Measurements from ENCODE around the gene NDUFA7. TPM values are rescaled to one million over a fixed set of nuclear protein-coding genes. Genes with fewer than 3 reads are reported as not detected.

The NDUFA7 gene
- total and polyA plus RNA-seq, 2 donors (not counting 1 experiment from before 2014, with no cell fraction given), result 20.9 to 33.7 TPM

DNA sequence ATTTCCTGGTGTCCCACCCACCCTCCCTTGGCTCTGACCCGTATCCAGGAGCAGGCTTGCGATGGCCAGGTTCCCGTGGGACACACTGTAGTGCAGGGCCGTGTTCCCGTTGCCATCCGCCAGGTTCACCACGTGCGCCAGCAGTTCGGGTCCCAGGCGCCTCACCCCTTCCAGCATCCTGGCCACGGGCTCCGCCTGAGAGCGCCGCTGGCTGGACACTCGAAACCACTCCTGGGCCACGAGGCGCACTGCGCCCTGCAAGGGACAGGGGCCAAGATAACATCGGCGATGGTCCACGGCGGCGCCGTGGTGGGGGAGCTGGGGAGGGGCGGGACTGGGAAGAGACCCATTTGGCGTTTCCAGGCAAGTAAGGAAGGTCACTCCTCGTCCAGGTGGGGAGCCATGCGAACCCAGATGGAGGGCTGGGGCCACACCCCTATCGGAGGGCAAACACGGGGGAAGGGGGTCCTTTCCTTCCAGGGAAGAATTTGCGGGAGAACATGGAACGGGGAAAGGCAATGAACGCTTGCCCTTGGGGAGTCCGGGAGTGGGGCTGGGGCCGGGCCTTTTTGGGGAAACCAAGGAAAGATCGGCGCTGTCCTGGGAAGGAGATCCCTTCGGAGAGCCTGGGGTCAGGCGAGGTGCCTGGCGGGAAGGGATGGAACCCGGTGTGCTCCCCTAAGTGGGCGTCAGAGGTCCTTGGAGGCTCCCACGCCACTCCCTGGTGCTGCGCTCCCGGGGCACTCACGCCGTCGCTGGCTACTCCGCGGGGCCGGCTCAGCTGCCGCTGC is 12.0 kb upstream of the NDUFA7 start:
- Histone ChIP-seq H3K27ac (ENCODE audit: insufficient read depth, low read length) (no peak overlapping the region), H4K20me1 (ENCODE audit: control insufficient read depth, extremely low read depth, insufficient read depth, low read length) (no peaks in the 10 kb centered on the region), H3K36me3 (ENCODE audit: control insufficient read depth, insufficient read depth, low read length) (no peaks in the 10 kb centered on the region), H3K4me2 (ENCODE audit: extremely low read depth, insufficient read depth, low read length) (no peak overlapping the region), H3K9me3 (ENCODE audit: control insufficient read depth, insufficient read depth, low read depth, low read length) (no peaks in the 10 kb centered on the region), H3K79me2 (ENCODE audit: control insufficient read depth, insufficient read depth, low read length) (no peaks in the 10 kb centered on the region), H2AFZ (ENCODE audit: low read length) (no peak overlapping the region), H3K4me1 (ENCODE audit: control insufficient read depth, extremely low read depth, insufficient read depth, low read length) (no peaks in the 10 kb centered on the region), H3K27me3 (ENCODE audit: control insufficient read depth, insufficient read depth, low read length) (peaks cover 21% of the 10 kb centered on the region), H3K4me3 (replicated peaks in 1 of 4; ENCODE audit: control extremely low read depth in 1 of 4, insufficient read depth in 1 of 4, low read depth in 3 of 4, low read length in 4 of 4) (no peak overlapping the region), H3K9ac (ENCODE audit: insufficient read depth, low read length) (no peak overlapping the region)
- TF ChIP-seq EZH2 (IDR thresholded peaks at IDR 0.05; ENCODE audit: low read length, missing control alignments), result no peak
- TF ChIP-seq, protein P1, sequence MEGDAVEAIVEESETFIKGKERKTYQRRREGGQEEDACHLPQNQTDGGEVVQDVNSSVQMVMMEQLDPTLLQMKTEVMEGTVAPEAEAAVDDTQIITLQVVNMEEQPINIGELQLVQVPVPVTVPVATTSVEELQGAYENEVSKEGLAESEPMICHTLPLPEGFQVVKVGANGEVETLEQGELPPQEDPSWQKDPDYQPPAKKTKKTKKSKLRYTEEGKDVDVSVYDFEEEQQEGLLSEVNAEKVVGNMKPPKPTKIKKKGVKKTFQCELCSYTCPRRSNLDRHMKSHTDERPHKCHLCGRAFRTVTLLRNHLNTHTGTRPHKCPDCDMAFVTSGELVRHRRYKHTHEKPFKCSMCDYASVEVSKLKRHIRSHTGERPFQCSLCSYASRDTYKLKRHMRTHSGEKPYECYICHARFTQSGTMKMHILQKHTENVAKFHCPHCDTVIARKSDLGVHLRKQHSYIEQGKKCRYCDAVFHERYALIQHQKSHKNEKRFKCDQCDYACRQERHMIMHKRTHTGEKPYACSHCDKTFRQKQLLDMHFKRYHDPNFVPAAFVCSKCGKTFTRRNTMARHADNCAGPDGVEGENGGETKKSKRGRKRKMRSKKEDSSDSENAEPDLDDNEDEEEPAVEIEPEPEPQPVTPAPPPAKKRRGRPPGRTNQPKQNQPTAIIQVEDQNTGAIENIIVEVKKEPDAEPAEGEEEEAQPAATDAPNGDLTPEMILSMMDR (conservative IDR thresholded peaks at IDR 0.05 in 1 of 2, IDR thresholded peaks at IDR 0.05 in 1 of 2; ENCODE audit: low read depth in 1 of 2, low read length in 2 of 2), result no peak
- DNase-seq (ENCODE audit: low read depth in 2 of 2), result no peak

DNA sequence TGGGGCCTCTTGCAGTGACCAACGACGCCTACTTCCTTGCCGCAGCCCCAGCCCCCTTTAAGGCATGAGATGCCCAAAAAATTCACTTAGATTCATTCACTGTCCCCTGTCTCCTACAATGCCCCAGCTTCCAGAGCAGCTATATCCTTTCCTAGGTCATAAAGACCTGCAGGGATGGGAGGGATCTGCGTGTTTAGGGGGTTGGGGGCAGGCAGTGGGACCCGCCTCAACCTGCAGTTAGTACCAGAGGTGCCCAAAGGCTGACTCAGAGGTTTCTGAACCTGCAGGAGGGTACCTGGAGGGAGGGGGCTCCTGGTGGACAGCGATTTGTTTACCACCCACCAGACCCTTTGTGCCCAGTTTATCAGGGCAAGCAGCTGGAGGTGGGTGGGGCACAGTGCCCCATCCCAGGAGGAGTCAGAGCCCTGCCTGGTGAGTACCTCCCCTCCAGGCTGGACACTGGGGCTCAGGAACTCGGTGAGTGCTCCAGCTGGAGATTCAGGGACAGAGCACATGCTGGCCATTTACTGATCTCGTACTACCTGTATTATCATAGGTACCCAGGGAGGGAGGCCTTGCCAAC is 10.2 kb upstream of the NDUFA7 start:
- no peaks in the 10 kb centered on the region for H4K20me1 ChIP-seq (ENCODE audit: control insufficient read depth, extremely low read depth, insufficient read depth, low read length)
- H3K36me3 ChIP-seq (ENCODE audit: control insufficient read depth, insufficient read depth, low read length), result no peaks in the 10 kb centered on the region
- no peak overlapping the region for H2AFZ ChIP-seq (ENCODE audit: low read length)
- no peak overlapping the region for H3K4me3 ChIP-seq (replicated peaks in 1 of 4; ENCODE audit: control extremely low read depth in 1 of 4, insufficient read depth in 1 of 4, low read depth in 3 of 4, low read length in 4 of 4)
- no peaks in the 10 kb centered on the region for H3K79me2 ChIP-seq (ENCODE audit: control insufficient read depth, insufficient read depth, low read length)
- no peaks in the 10 kb centered on the region for H3K9me3 ChIP-seq (ENCODE audit: control insufficient read depth, insufficient read depth, low read depth, low read length)
- no peak overlapping the region for H3K9ac ChIP-seq (ENCODE audit: insufficient read depth, low read length)
- no peak overlapping the region for H3K27ac ChIP-seq (ENCODE audit: insufficient read depth, low read length)
- no peak for DNase-seq (ENCODE audit: low read depth in 2 of 2)
- no peaks in the 10 kb centered on the region for H3K4me1 ChIP-seq (ENCODE audit: control insufficient read depth, extremely low read depth, insufficient read depth, low read length)
- no peak overlapping the region for H3K4me2 ChIP-seq (ENCODE audit: extremely low read depth, insufficient read depth, low read length)
- H3K27me3 ChIP-seq (ENCODE audit: control insufficient read depth, insufficient read depth, low read length), result peaks cover 21% of the 10 kb centered on the region
- TF ChIP-seq EZH2 (IDR thresholded peaks at IDR 0.05; ENCODE audit: low read length, missing control alignments), result no peak
- TF ChIP-seq, protein P1 (conservative IDR thresholded peaks at IDR 0.05 in 1 of 2, IDR thresholded peaks at IDR 0.05 in 1 of 2; ENCODE audit: low read depth in 1 of 2, low read length in 2 of 2), result no peak

- H4K20me1 ChIP-seq (ENCODE audit: control insufficient read depth, extremely low read depth, insufficient read depth, low read length), result no peaks in the 10 kb centered on the region
- H3K9me3 ChIP-seq (ENCODE audit: control insufficient read depth, insufficient read depth, low read depth, low read length), result no peaks in the 10 kb centered on the region
- no peaks in the 10 kb centered on the region for H3K79me2 ChIP-seq (ENCODE audit: control insufficient read depth, insufficient read depth, low read length)
- H3K9ac ChIP-seq (ENCODE audit: insufficient read depth, low read length), result no peak overlapping the region
- no peaks in the 10 kb centered on the region for H3K36me3 ChIP-seq (ENCODE audit: control insufficient read depth, insufficient read depth, low read length)
- H2AFZ ChIP-seq (ENCODE audit: low read length), result no peak overlapping the region
- H3K4me2 ChIP-seq (ENCODE audit: extremely low read depth, insufficient read depth, low read length), result no peak overlapping the region
- H3K4me3 ChIP-seq (replicated peaks in 1 of 4; ENCODE audit: control extremely low read depth in 1 of 4, insufficient read depth in 1 of 4, low read depth in 3 of 4, low read length in 4 of 4), result no peak overlapping the region
- no peak overlapping the region for H3K27ac ChIP-seq (ENCODE audit: insufficient read depth, low read length)
- H3K4me1 ChIP-seq (ENCODE audit: control insufficient read depth, extremely low read depth, insufficient read depth, low read length), result no peaks in the 10 kb centered on the region
- DNase-seq (ENCODE audit: low read depth in 2 of 2), result no peak
- H3K27me3 ChIP-seq (ENCODE audit: control insufficient read depth, insufficient read depth, low read length), result peaks cover 21% of the 10 kb centered on the region
- TF ChIP-seq, protein P1 (conservative IDR thresholded peaks at IDR 0.05 in 1 of 2, IDR thresholded peaks at IDR 0.05 in 1 of 2; ENCODE audit: low read depth in 1 of 2, low read length in 2 of 2), result no peak
- TF ChIP-seq EZH2 (IDR thresholded peaks at IDR 0.05; ENCODE audit: low read length, missing control alignments), result no peak
Measured at GRCh38 chr19:8329996-8330395, 8.8 kb upstream of the NDUFA7 start.

All from fibroblast of lung (primary cell).